ENCODE data around the gene NDE1. TPM values are rescaled to one million over a fixed set of nuclear protein-coding genes. Genes with fewer than 3 reads are reported as not detected.

The NDE1 gene
- total and polyA plus RNA-seq, 8 donors: 3.3 to 13.2 (median 5.9) TPM

GRCh38 chr16:15757630-15758251 is 107.7 kb downstream of the NDE1 start:
- no peaks in the 10 kb centered on the region for H3K36me3 ChIP-seq
- WGBS, 2 donors: 81% methylated on average over 19 to 23 of the region's 23 CpGs
- no peak overlapping the region for H3K4me3 ChIP-seq
- H3K27me3 ChIP-seq: no peaks in the 10 kb centered on the region
- H3K27ac ChIP-seq: no peak overlapping the region
- DNase-seq (no peak), ATAC-seq (no peak), FAIRE-seq (no peak)
- TF ChIP-seq CTCF (IDR thresholded peaks at IDR 0.05): no peak
- intact Hi-C loops (cut with DNase I): no loop called here
- no peaks in the 10 kb centered on the region for H3K4me1 ChIP-seq
- H3K9me3 ChIP-seq: no peaks in the 10 kb centered on the region

GRCh38 chr16:15759070-15759469 is 109.0 kb downstream of the NDE1 start:
- Histone ChIP-seq H3K4me1 (no peaks in the 10 kb centered on the region), H3K27ac (no peak overlapping the region), H3K9me3 (no peaks in the 10 kb centered on the region), H3K36me3 (no peaks in the 10 kb centered on the region), H3K4me3 (no peak overlapping the region), H3K27me3 (no peaks in the 10 kb centered on the region)
- intact Hi-C loops (cut with DNase I): no loop called here
- FAIRE-seq (no peak), ATAC-seq (no peak), DNase-seq (no peak)
- WGBS, 2 donors: 86% methylated on average over 4 of the region's 4 CpGs
- no peak for TF ChIP-seq CTCF (IDR thresholded peaks at IDR 0.05)

DNA sequence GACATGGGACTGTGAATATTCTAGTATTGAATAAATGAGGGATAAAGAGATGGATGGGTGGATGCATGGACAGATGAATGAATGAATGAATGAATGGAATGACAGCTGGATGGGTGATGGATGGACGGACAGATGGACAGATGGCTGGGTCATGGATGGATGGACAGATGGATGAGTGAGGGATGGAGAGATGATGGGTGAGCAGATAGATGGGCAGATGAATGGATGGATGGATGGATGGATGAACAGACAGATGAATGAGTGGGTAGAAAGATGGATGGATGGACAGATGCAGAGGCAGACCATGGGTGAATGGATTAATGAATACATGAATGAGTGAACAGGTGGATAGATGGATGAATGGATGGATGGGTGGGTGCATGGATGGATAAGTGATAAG is 110.1 kb downstream of the NDE1 start:
- DNase-seq (no peak), FAIRE-seq (no peak), ATAC-seq (no peak)
- H3K27me3 ChIP-seq: no peaks in the 10 kb centered on the region
- no peak overlapping the region for H3K27ac ChIP-seq
- no peak overlapping the region for H3K4me3 ChIP-seq
- H3K4me1 ChIP-seq: no peaks in the 10 kb centered on the region
- intact Hi-C loops (cut with DNase I): loop anchor here in 2 of 3 donors (5.0 to 10.0 kb wide), 2 partner anchors 65 to 372 kb away; no protein-coding TSS in a partner anchor
- WGBS, 2 donors: 71 to 81% methylated on average over 1 of the region's 1 CpG
- no peaks in the 10 kb centered on the region for H3K9me3 ChIP-seq
- no peaks in the 10 kb centered on the region for H3K36me3 ChIP-seq
- no peak for TF ChIP-seq CTCF (IDR thresholded peaks at IDR 0.05)

DNA sequence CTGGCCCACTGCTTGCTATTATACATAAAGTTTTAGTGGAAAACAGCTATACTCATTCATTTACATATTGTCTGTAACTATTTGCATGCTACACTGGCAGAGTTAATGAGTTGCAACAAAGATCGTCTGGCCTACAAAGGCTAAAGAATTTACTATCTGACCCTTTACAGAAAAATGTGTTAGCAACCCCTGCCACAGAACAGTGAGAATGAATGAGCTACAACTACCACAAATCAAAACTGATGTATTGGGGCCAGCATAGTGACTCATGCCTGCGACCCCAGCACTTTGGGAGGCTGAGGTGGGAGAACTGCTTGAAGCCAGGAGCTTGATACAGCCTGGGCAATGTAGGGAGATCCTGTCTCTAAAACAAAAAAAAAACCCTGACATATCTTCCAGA is 114.1 kb downstream of the NDE1 start:
- 48 to 49% methylated on average over 2 of the region's 2 CpGs for WGBS, 2 donors
- TF ChIP-seq CTCF (IDR thresholded peaks at IDR 0.05): no peak
- Histone ChIP-seq H3K36me3 (no peaks in the 10 kb centered on the region), H3K4me3 (no peak overlapping the region), H3K27me3 (no peaks in the 10 kb centered on the region), H3K9me3 (no peaks in the 10 kb centered on the region), H3K27ac (no peak overlapping the region), H3K4me1 (no peaks in the 10 kb centered on the region)
- intact Hi-C loops (cut with DNase I): loop anchor here in 2 of 3 donors (5.0 to 10.0 kb wide), 2 partner anchors 61 to 368 kb away; no protein-coding TSS in a partner anchor
- no peak for DNase-seq
- no peak for ATAC-seq
- FAIRE-seq: no peak

GRCh38 chr16:15765116-15765515 is 115.1 kb downstream of the NDE1 start:
- intact Hi-C loops (cut with DNase I): loop anchor here in 1 of 3 donors (10.0 kb wide), 1 partner anchor 60 kb away; no protein-coding TSS in a partner anchor
- TF ChIP-seq CTCF (IDR thresholded peaks at IDR 0.05): no peak
- no peak for FAIRE-seq
- Histone ChIP-seq H3K27ac (no peak overlapping the region), H3K36me3 (no peaks in the 10 kb centered on the region), H3K4me1 (no peaks in the 10 kb centered on the region), H3K27me3 (no peaks in the 10 kb centered on the region), H3K4me3 (no peak overlapping the region), H3K9me3 (no peaks in the 10 kb centered on the region)
- ATAC-seq: no peak
- no peak for DNase-seq
- WGBS, 2 donors: 53 to 61% methylated on average over 4 of the region's 4 CpGs
